G401 (cell line): ENCODE data around the gene BRME1. TPM values are rescaled to one million over a fixed set of nuclear protein-coding genes. Genes with fewer than 3 reads are reported as not detected.

ENCODE experiments used
- DNase-seq: peaks from one replicate; pipeline ENCODE4 v3.0.0-alpha.2; 2015; ENCODE audit warnings: low spot score
- in situ Hi-C: cut with HindIII; loops from 2 replicates; pipeline ENCODE4 v1.10.0; 2016; ENCODE audit warnings: low sequenced_read_pairs, mixed read lengths
- total RNA-seq: library from RNA; depleted of rRNA; stranded (reverse); fragments of >200 nt; shearing (Covaris generic); gene quantifications from 2 replicates; pipeline ENCODE4 v1.2.3, GENCODE V29; 2014

The BRME1 gene
- total RNA-seq, 1 experiment from 2014 or later, result 6.6 TPM

GRCh38 chr19:13850910-13851733 lies 54.8 kb downstream of the BRME1 start:
- in situ Hi-C loops, result no loop called here
- DNase-seq, result no peak

GRCh38 chr19:13849991-13850909 lies 55.7 kb downstream of the BRME1 start:
- DNase-seq, result no peak
- in situ Hi-C loops, result no loop called here

GRCh38 chr19:13848798-13849676 lies 56.9 kb downstream of the BRME1 start:
- DNase-seq, result no peak
- in situ Hi-C loops, result no loop called here

- in situ Hi-C loops, result no loop called here
Observed at GRCh38 chr19:13848340-13848677, 57.6 kb downstream of the BRME1 start.

GRCh38 chr19:13847407-13848339 lies 58.2 kb downstream of the BRME1 start:
- DNase-seq, result no peak

More at GRCh38 chr19:13848340-13848677, 57.6 kb downstream of the BRME1 start:
- no peak for DNase-seq

GRCh38 chr19:13846557-13847406 lies 59.1 kb downstream of the BRME1 start:
- DNase-seq, result peak; percentile 57
- in situ Hi-C loops, result no loop called here

More at GRCh38 chr19:13847407-13848339, 58.2 kb downstream of the BRME1 start:
- in situ Hi-C loops, result no loop called here

GRCh38 chr19:13844130-13844631 lies 61.7 kb downstream of the BRME1 start:
- DNase-seq, result no peak
- in situ Hi-C loops, result no loop called here

GRCh38 chr19:13843104-13843921 lies 62.6 kb downstream of the BRME1 start:
- DNase-seq, result no peak
- in situ Hi-C loops, result no loop called here

- no peak for DNase-seq
- in situ Hi-C loops, result no loop called here
Observed at GRCh38 chr19:13842291-13843103, 63.4 kb downstream of the BRME1 start.

GRCh38 chr19:13841962-13842290 lies 64.0 kb downstream of the BRME1 start:
- in situ Hi-C loops, result no loop called here
- DNase-seq, result no peak

GRCh38 chr19:13841086-13841961 lies 64.6 kb downstream of the BRME1 start:
- in situ Hi-C loops, result no loop called here
- no peak for DNase-seq

- DNase-seq, result no peak
- in situ Hi-C loops, result no loop called here
Observed at GRCh38 chr19:13840305-13841085, 65.4 kb downstream of the BRME1 start.

GRCh38 chr19:13839938-13840304 lies 66.0 kb downstream of the BRME1 start:
- DNase-seq, result no peak
- in situ Hi-C loops, result no loop called here
